Left hindlimb (tissue), 1 donor: Measurements from ENCODE around the gene RPRD2.
"Not testable (repeated sequence)": the region's sequence is repeated elsewhere in the genome, so short reads cannot be mapped to it uniquely, and the experiment has no call there.

Experiments
- DNase-seq: peaks from one replicate; pipeline ENCODE4 v3.0.0-alpha.2; 2018

RPRD2 gene

DNA sequence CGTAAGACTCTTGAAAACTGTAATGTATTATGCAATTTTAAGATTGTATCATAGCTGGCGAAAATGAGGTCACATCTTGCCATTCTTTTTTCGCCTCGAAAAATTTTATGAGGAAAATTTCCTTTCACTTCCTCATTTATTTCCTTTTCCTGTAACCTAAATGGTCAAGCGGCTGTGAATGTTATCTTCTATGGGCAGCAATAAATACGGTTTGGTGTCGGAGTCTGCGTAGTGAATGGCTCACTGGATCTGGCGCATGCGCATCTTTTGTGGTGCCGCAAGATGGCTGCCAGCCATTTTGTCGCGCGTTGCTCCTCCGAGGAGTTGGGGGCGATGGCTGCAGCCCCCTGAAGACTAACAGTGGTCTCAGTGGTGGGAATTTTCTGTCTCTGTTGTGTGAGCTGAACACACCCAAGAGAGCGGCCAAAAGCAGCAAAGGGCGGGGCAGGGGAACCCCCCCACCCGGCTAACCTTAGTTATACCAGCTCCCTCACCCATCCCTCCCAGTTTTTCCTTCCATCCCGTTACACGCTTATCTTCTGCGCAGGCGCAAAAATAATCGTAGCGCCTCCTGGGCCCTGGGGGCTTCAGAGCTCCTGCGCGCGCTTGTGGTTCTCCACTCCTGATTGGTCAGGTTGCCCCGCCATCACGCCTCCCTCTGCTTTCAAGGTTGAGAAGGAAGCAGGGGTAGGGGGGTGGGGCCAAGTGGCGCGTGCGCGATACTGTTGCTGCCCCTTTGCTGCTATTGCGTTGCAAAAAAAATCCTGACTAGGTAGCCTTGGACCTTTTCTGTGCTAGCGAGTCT, at the start of gene RPRD2:
Gene RPRD2 (plus strand): TSS at position 722 of the 805 bp plus-strand sequence. CDS start 568 bp downstream, outside the sequence.
- DNase-seq: peak; percentile 100

DNA sequence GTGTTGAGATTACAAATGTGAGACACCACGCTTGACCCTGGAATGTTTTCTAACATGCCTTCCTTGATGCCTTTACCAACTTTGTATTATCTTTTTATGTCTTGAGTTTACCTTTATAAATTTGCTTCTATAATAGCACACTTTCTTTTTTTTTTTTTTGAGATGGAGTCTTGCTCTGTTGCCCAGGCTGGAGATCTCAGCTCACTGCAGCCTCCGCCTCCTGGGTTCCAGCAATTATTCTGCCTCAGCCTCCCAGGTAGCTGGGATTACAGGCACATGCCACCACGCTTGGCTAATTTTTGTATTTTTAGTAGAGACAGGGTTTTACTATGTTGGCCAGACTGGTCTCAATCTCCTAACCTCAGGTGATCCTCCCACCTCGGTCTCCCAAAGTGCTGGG, 49.3 kb upstream of the RPRD2 start:
- not testable (repeated sequence) for DNase-seq

DNA sequence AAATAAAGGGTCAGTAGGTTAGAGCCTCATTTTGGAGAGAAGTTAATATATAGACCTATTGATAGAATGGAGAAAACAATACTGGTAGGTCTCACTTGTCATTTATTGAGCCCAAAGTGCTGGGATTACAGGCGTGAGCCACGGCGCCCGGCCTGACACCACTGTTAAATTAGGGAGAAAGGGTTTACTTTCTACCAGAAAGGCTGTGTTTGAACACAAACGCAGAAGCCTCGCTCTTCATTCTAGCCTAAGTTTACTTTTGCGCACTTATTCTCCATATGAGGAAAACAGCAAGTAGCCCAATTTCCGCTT, 43.3 kb upstream of the RPRD2 start:
- no peak for DNase-seq

DNA sequence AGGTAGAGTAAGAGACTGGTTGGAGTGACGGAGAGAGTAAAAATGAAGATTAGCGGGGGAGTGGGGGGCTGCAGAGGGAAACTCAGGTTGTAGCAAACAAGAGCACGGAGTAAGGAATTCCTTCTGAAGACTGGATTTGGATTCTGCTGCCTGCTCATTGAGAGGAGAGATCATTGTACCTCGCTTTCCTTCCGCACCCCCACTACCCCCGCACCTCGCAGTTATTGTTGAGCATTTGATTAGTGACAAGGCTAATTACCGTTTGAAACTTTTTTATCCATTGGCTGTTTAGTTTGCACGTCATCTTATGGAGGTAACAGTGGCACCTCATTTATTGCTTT, 42.2 kb upstream of the RPRD2 start:
- DNase-seq: no peak

DNA sequence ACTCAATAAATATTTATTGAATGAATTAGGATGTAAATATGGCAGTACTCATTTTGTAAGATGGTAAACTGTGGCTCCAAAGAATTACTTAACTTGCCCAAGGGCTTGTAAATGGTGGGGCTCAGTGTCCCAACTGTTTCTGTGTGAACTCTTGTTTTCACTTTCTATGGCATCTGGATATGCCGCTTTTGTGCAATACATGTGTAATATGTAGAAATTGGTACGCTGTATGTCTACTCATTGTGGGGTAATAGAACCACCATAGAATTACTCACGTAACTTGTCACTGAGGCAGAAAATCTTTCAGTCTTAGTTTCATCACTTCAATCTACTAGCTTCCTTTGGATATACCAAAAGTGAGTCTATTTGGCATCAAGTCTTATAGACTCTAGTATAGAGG, 41.6 kb upstream of the RPRD2 start:
- DNase-seq: no peak

DNA sequence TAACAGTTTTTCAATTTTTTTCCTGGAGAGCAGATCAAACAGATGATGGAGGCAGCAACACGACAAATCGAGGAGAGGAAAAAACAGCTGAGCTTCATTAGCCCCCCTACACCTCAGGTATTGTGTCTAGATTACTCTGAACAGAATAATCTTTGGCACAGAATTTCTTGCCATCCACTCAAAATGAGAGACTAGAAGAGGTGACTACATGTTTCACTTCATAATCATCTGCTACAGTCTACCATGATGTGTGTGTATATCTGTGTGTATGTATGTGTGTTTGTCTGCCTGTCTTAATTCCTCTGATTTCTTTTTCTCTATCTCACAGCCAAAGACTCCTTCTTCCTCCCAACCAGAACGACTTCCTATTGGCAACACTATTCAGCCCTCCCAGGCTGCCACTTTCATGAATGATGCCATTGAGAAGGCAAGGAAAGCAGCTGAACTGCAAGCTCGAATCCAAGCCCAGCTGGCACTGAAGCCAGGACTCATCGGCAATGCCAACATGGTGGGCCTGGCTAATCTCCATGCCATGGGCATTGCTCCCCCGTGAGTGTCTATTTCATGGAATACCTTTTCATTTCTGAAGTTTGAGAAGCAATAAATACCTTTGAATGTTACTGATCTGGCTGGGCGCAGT, 31.2 kb upstream of the RPRD2 start:
- no peak for DNase-seq

DNA sequence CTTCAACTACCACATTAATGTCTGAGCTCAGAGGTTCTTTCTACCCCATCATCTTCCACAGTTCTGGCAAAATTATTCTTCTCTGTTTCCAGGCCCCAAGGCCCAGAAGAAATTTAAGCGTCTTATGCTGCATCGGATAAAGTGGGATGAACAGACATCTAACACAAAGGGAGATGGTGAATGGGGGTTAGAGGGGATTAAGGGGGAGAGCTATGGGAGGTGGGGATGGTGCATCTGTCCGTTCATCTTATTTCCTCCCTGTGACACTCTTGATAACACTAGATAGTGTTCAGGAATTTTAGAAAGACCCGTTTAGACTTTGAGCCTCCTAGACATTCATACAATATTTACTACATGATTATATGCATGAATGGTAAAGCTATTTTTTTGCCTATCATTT, 17.6 kb upstream of the RPRD2 start:
- DNase-seq: no peak

DNA sequence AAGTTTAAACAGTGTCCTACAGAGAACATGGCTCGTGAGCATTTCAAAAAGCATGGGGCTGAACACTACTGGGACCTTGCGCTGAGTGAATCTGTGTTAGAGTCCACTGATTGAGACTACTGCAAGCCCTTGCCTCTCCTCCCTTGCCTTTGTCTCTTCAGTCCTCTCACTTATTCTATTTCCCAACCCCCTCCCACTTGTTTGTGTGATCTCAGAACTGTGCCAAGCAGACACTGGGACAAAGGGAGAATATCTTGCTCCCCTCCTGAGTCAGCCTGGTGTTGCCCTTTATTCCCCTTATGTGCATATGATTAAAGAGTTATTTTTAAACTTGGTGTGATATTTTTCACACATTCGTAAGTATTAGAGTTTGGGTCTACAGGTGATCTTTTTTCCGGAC, 11.1 kb upstream of the RPRD2 start:
- no peak for DNase-seq

DNA sequence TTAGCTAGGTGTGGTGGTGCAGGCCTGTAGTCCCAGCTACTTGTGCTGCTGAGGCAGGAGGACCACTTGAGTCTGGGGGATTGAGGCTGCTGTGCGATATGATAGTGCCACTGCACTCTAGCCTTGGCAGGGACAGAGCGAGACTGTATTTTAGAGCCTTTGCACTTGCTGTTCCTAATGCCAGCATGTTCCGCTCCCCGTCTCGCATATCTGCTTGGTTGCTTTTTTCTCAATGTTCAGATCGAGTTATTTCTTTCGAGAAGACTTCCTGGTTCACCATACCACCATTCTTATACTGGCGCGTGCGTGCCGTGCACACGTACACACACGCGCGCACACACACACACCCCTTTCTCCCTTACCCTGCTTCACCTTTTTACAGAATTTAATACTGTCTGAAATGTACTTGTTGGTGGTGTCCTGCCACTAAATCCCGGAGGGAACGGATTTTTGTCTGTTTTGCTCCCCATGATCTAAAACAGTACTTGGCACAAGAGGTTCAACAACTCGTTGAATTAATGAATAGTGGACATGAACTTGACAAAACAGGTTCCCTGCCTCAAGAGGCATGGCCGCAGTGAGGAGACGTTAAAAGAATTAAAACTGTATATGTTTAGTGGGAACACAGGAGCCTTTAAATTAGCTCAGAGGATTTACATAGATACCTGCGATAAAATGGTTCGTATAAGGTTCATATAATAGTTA, 1.1 kb upstream of the RPRD2 start:
- DNase-seq: peak; percentile 29

DNA sequence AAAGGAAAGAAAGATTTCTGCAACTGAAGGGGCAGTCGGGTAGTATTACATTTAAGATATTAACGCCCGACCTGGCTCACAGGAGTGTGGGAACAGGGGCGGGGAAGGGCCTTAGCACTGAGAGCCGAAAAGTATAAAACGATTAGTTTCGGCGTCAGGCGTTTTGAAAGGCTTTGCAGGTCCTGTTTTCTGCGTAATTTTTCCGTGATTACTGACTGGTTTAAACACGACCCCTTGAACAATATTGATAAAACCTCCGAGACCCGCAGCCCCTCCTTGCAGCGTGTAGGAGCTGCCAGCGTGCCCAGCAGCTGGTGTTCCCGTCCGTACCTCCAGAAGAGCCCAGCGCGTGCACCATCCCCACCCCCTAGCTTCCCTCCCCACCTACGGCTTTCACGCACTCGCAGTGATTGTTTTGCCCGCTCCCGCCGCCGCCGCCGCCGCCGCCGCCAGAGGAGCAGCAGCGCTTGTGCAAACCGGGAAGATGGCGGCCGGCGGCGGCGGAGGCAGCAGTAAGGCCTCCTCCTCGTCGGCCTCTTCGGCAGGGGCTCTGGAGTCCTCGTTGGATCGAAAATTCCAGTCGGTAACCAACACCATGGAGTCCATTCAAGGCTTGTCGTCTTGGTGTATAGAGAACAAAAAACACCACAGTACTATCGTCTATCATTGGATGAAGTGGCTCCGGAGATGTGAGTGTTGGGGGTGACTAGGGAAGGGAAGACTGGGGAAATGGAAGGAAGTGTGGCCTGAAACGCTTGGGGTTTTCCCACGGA, 470 bp downstream of the RPRD2 start:
- DNase-seq: peak; percentile 87

DNA sequence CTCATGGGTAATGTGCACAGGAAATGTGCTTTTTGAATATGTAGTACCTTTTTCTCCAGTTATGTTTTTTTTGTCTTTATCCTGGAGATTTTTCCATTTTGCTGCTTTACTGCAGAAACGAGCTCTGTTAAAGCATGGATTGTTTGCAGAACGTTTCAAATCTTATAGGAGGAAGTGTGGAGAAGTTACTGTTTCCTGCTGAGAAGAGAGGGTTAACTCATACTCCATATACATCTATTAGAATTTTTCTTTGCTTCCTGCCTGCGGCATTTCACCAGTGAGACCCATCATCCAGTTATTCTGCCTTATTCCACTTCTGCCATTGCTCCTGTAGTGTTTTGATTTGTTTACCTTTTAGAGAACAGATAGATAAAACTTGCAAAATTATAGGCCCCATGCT, 2.0 kb downstream of the RPRD2 start:
- no peak for DNase-seq

DNA sequence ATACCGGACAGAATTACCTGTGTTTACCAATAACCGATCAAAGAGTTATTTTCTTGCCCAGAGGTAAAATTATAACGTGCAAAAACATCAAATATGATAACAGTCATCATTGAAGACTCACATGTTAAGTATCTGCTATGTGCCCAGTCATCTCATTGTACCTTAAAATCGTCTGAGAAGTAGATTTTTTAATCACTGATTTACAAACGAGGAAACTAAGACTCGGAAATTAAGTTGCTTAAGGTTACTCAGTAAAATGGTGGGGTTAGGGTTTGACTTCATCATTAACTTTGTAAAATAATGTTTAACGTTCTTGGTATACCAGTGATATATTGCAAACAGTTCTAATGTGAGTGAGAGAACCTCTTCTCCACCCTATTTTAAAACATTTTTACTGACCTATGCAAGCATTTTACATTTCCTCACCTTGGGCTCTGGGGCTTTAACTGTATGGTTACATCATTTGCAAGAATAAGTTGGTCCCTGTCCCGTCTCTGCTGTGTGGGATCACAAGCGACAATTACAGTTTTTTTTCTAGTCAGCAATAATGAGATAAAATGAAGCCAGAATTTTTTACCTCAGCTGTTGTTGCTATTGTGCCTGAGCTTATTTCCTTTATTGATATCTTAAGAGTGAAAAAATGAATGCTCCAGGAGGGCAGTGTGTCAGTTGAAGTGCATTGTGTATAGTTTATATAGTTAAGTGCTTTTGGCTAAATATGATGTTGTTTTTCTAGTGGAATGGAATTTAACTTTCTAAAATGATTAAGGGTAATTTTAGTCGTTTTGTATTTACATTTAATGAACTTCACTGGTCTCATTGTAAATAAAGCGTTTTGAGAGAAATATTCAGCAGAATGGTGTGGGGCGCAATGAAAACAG, 2.7 kb downstream of the RPRD2 start:
- DNase-seq: no peak

DNA sequence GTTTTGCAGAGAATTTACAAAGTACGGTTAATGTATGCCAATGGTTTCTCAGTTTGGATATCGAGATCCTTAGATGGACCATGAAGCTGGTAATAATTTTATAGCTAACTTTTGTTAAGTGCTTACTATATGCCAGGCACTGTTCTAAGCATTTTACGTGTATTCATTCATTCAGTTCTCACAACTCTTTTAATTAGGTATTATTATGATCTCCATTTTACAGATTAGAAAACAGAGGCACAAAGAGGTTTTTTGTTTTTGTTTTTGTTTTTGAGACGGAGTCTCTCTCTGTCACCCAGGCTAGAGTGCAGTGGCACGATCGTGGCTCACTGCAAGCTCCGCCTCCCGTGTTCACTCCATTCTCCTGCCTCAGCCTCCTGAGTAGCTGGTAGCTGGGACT, 7.2 kb downstream of the RPRD2 start:
- DNase-seq: no peak

DNA sequence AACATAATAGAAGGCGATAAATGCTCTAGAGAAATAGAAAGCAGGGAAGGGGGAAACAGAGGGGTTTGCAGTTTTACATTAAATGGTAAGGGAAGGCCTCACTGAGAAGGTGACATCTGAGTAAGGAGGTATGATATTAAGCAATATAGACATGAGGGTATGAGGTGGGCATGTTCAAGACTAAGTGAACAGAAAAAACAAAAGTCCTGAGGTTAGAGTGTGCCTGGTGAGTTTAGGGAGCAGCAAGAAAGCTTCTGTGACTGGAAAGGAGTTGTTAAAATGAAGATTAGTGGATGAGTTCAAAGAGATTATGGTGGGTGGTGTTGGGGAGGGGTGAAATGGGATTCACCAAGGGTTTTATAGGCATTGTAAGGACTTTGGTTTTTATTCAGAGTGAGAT, 8.6 kb downstream of the RPRD2 start:
- no peak for DNase-seq

DNA sequence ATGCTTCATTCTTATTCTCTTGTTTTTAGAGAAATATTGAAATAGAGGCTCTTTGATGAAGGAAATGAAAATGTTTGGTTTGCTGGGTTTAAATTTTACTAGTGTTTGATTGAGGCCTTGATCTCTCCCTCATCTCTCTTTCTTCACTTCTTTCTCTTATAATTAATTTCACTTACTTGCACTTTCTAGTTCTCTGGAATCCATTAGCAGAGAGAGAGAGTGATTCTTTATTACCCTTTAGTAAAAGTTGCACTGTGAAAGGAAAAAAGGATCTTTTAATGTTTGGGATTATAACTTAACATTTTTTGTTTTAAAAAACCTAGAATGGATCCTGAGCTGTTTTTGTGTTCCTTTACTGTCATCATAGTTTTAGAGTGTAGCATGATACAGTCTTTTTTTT, 12.2 kb downstream of the RPRD2 start:
- no peak for DNase-seq

DNA sequence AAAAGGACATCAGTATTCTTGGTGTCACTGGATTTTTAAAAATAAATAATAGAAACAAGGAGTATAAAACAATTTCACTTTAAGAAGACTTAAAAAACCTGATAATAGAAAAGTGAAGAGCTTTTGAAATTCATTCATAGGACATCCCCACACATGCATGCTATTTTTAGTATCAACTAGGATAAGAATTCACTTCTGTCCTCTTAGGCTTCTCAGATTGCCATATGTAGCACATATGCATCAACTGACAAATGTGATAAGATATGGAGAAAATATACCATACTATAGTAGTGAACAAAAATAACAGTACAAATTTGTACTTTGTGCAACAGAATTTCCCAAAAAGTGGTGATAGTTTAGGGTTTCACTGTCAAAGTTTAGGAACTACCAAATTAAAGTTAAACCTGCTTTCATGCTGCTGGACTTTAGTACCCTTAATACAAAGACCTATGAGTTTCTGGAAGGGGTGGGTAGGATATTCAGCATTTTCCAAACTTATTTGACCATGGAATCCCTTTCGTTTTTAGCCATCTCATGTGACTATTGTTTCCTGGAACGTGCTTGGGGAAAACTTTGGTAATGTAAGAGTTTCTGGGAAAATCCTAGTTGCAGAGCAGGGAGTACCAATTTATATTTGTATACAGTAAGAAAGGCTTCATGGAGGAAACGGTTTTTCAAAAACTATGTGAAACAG, 19.8 kb downstream of the RPRD2 start:
- DNase-seq: no peak

DNA sequence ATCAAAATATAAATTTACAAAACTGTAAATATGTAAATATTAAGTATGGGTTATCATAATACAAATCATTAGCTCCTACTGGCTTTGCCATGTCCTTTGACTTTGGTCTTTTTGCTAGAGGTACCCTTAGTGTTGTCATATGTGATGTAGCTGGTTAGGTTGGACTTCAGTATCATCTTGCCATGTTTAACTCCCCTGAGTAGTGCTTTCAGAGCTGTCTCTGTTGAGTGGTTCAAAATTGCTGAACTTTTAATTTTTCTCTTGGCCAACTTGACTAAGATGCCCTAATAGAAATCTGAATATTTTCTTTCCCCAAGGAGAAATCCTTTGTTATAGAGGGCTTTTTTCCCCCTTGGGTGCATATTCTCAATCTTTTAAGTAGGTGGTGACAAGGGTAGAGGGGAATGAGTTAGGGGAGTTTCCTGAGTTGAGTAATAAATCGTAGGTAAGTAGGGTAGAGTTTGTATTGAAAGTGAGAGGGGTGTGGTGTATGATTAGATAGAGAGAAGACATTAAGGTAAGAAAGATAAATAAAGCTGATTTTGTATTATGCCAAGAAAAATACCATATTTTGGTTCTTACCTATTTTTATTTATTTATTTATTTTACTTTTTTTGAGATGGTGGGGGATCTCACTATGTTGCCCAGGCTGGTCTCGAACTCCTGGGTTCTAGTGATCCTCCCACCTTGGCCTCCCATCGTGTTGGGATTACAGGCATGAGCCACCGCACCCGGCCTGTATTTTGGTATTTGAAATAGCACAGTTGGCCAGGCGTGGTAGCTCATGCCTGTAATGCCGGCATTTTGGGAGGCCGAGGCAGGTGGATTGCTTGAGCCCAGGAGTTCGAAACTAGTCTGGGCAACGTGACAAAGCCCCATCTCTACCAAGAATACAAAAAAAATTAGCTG, 21.8 kb downstream of the RPRD2 start:
- no peak for DNase-seq

DNA sequence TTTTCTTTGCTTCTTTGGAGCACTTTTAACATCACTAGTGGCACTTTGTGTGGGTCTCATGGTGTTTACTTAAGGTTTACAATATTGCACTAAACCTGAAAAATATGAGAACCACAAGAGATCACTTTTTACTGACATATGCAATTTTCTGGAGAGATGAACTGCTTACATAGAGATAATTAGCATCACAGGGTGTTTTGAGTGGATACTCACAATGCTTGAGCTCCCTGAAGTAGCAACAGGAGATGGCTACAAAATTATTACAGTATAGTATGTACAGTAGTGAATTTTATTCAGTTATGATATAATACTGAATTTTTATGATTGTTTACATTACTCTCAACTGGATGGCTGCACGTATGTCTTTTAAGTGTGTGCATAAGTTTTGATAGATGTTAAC, 22.6 kb downstream of the RPRD2 start:
- no peak for DNase-seq

DNA sequence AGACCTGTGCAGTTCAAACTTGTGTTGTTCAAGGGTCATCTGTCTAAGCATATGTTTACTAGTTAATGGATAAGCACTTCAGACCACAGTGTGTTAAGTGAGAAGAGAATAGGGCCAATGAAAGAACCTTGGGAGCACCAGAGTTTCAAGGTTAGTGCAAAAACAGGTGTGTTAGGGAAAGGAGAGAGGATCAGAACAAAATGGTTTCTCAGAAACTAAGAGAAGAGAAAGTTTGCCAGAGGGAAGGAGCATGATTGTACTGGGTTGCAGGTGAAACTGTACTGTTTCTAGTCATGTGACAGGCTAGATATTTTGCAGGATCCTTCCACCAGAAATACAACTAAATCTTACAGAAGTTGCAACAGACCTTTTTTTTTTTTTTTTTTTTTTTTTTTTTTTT, 23.3 kb downstream of the RPRD2 start:
- DNase-seq: no peak

DNA sequence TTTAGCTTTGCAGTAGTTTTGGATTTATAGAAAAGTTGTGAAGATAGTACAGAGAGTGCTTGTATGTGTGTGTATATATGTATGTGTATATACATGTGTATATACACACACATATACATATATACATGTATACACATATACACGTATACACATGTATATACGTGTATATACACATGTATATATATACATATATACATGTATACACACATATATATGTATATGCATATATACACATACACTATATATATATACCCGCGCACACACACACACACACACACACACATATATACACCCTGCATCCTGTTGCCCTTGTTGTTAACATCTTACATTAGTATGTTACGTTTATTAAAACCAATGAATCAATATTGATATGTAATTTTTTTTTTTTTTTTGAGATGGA, 24.3 kb downstream of the RPRD2 start:
- no peak for DNase-seq

DNA sequence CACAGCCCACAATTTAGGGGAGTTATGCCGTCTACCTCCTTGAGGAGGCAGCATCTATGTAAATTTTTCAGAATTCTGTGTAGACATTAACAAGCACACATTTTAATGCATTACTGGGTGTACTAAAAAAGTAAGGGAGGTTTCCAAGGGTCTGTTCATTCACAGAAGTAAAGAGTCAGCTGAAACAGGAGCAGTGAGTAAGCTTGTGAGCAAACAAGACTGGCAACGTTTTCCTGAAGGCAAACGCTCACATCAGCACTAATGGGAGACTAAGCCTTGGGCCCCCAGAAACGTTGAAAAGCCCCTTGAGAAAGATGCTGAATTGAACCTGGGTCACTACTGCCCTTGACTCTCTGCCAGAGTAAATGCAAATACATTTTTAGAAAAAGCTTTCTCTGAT, 25.7 kb downstream of the RPRD2 start:
- DNase-seq: no peak
